ENCODE data around the gene MFSD8.

DNA sequence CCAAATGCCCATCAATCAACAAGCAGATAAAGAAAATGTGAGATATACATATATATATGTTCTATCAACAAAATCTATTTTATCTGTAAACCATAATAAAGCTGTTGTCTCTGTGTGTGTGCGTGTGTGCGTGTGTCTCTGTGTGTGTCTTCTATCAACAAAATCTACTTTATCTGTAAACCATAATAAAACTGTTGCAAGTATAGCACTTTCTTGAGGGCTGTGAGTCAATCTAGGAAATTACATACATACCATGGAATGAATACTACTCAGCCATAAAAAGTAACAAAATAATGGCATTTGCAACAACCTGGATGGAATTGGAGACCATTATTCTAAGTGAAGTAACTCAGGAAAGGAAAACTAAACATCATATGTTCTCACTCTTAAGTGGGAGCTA is 96.8 kb downstream of the MFSD8 start:
- TF ChIP-seq, protein P1, sequence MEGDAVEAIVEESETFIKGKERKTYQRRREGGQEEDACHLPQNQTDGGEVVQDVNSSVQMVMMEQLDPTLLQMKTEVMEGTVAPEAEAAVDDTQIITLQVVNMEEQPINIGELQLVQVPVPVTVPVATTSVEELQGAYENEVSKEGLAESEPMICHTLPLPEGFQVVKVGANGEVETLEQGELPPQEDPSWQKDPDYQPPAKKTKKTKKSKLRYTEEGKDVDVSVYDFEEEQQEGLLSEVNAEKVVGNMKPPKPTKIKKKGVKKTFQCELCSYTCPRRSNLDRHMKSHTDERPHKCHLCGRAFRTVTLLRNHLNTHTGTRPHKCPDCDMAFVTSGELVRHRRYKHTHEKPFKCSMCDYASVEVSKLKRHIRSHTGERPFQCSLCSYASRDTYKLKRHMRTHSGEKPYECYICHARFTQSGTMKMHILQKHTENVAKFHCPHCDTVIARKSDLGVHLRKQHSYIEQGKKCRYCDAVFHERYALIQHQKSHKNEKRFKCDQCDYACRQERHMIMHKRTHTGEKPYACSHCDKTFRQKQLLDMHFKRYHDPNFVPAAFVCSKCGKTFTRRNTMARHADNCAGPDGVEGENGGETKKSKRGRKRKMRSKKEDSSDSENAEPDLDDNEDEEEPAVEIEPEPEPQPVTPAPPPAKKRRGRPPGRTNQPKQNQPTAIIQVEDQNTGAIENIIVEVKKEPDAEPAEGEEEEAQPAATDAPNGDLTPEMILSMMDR (IDR thresholded peaks at IDR 0.05; ENCODE audit: control extremely low read depth in 1 of 3, insufficient read depth in 1 of 3, low read depth in 1 of 3, low read length in 3 of 3), result no peak
- TF ChIP-seq CHD2 (IDR thresholded peaks at IDR 0.05; ENCODE audit: low read length), result no peak
- TF ChIP-seq, protein P2, sequence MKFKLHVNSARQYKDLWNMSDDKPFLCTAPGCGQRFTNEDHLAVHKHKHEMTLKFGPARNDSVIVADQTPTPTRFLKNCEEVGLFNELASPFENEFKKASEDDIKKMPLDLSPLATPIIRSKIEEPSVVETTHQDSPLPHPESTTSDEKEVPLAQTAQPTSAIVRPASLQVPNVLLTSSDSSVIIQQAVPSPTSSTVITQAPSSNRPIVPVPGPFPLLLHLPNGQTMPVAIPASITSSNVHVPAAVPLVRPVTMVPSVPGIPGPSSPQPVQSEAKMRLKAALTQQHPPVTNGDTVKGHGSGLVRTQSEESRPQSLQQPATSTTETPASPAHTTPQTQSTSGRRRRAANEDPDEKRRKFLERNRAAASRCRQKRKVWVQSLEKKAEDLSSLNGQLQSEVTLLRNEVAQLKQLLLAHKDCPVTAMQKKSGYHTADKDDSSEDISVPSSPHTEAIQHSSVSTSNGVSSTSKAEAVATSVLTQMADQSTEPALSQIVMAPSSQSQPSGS (IDR thresholded peaks at IDR 0.05; ENCODE audit: low read length), result no peak
- no peak for TF ChIP-seq RAD21 (IDR thresholded peaks at IDR 0.05 in 1 of 2, conservative IDR thresholded peaks at IDR 0.05 in 1 of 2; ENCODE audit: low read depth in 2 of 2, low read length in 2 of 2)
- TF ChIP-seq POLR2AphosphoS5 (IDR thresholded peaks at IDR 0.05; ENCODE audit: low read depth, low read length), result no peak
- no peak for TF ChIP-seq EP300 (IDR thresholded peaks at IDR 0.05; ENCODE audit: borderline replicate concordance in 1 of 2, low read depth in 2 of 2, low read length in 2 of 2)
- TF ChIP-seq BRCA1 (IDR thresholded peaks at IDR 0.05; ENCODE audit: low read depth, low read length), result no peak
- TF ChIP-seq CEBPB (IDR thresholded peaks at IDR 0.05; ENCODE audit: low read depth, low read length), result no peak

Data from H1 (cell line).